HG02642 (cell line): ENCODE results near the gene KRTAP19-8.

Experiments
- ATAC-seq: cut with Tn5 transposase; IDR thresholded peaks from one replicate; pipeline ENCODE4 v1.9.1; 2021; ENCODE audit warnings: mild to moderate bottlenecking; ENCODE audit not compliant: unreplicated experiment, poor library complexity

KRTAP19-8 gene, protein sequence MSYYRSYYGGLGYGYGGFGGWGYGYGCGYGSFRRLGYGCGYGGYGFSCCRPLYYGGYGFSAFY

DNA sequence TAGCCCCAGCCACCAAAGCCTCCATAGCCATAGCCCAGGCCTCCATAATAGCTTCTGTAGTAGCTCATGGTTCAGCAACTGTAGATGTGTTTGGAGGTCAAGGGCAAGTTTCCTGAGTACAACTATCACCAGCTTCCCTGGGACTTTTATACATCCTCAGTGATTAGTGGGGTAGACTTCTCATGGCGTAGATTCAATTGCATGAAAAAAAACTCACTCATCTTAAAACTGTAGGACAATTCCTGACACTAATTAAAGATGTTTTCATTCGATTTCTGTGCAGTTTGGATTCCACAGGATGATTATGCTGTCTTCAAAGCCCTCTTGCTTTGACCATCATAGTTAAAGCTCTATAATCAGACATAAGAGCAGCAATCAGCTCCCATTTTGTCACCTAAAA is at the start of gene KRTAP19-8:
Gene KRTAP19-8, minus strand, starts transcription at position 101 of the 400 bp plus-strand sequence. Its CDS starts 33 bp downstream, at position 68.
- ATAC-seq: no peak

DNA sequence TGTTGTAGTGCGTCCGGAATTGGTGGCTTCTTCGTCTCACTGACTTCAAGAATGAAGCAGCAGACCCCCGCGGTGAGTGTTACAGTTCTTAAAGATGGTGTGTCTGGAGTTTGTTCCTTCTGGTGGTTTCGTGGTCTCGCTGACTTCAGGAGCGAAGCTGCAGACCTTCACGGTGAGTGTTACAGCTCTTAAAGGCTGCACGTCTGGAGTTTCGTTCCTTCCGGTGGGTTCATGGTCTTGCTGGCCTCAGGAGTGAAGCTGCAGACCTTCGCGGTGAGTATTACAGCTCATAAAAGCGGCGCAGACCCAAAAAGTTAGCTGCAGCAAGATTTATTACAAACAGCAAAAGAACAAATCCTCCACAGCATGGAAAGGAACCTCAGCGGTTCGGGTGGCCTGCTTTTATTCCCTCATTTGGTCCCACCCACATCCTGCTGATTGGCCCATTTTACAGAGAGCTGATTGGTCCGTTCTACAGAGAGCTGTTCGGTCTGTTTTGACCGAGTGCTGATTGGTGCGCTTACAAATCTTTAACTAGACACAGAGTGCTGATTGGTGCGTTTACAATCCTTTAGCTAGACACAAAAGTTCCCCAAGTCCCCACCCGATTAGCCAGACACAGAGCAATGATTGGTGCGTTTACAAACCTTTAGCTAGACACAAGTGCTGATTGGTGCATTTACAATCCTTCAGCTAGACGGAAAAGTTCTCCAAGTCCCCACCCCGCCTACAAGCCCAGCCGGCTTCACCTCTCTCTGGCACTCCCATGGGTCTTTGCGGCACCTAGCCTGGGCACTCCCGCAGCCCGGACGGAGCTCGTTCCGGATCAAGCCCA is 49.6 kb upstream of the KRTAP19-8 start:
- ATAC-seq: no peak

DNA sequence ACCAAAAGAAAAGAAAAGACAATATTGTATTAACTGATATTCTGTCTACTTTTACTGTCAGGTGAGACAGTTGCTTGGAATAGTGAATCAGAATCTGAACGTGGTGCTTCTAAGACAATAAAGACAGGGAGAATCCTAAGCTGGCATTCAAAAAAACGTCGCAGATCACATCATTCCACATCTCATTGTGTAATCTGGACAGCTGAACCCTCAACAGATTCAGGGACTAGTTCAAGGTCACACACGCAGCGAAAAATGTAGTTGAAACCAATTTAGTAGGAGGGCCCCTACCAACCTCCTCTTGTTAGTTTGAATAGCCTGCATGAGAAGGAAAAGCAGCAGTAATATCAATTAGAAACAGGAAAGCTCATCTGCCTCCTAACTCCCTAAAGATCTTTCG is 46.4 kb upstream of the KRTAP19-8 start:
- no peak for ATAC-seq

DNA sequence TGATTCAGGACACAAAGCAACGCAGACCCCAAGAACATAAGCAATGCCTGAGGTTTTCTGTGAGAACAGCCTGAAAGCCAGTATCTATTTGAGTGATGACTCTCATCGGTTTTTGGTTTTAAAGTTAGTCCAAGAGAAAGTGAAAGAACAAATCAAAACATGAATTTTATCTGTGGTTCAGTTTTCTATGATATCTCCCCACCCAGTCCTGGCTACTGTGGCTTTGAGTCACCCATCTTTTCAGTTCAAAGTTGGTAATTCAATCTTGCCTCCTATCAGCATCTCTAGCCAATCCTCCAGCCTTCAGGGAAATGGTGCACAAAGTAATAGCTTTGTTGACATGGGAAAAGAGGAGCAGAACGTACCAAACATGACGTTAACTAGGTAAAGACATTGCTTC is 40.5 kb upstream of the KRTAP19-8 start:
- ATAC-seq: peak; percentile 76

DNA sequence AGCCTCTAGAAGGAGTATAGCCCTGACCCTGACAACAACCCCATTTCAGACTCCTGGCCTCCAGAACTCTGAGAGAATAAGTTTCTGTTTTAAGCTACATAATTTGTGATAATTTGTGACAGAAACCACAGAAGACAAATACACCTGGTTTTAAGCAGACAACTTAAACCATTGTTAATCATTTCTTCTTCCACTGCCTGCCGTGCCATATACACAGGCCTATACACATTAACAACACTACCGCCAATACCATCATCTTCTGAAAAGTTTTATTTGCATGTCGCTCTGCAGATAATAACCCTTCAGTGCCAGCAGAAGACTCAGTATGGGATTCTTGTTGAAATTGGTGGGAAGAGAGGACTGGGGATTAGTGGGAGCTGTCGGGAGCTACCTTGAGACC is 39.9 kb upstream of the KRTAP19-8 start:
- ATAC-seq: peak; percentile 45

DNA sequence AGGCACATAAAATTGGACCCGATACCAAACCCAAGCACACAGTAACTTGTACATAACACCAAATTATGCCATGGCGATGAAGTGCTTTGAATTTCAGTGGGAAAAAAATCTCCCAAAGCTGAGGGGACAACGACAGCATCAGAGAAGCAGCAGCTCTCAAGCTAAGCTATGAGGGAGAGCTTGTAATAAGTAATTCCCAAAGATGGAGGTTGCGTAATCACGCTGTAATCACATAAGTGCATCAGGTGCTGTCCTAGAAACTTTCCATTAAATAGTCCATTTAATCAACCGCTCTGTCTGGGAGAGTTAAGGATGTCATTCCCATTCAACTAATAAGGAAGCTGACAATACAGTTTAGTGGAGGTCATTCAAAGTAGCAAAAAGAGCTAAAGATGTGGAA is 37.6 kb upstream of the KRTAP19-8 start:
- no peak for ATAC-seq

DNA sequence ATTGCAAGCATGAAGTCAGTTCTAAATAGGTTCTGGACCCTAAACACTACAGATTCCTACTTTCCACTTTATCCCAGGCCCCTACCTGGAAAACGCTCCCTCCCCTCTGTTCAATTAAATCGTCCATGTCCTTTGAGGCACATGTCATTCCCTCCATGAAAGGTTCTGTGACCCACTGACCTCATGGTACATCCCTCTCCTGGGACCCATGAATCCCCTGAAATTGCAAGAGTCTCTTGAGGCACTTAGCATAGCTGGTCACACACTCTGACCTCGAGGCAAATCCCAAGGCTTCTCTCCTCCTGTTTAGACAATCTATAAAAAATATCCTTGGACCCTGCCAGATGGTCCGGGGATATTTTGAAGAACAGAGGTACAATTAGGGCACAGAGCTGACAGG is 34.3 kb upstream of the KRTAP19-8 start:
- ATAC-seq: no peak

DNA sequence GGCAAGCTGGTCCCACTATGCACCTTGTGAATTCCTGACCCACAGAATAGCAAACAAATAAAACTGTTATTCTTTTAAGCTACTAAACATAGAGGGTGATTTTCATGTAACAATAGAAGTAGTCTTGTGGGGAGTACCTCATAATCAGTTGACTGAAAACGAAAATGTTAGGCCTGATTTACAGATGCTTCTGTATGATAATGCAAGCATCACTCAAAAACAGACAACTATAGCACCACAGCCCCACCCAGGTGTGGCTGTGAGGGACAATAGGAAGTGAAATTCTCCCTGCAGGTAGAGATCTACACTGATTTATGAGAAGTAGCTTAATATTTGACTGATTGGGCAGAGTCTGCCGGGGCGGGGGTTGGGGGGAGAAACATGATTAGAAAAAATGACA is 26.5 kb upstream of the KRTAP19-8 start:
- no peak for ATAC-seq

DNA sequence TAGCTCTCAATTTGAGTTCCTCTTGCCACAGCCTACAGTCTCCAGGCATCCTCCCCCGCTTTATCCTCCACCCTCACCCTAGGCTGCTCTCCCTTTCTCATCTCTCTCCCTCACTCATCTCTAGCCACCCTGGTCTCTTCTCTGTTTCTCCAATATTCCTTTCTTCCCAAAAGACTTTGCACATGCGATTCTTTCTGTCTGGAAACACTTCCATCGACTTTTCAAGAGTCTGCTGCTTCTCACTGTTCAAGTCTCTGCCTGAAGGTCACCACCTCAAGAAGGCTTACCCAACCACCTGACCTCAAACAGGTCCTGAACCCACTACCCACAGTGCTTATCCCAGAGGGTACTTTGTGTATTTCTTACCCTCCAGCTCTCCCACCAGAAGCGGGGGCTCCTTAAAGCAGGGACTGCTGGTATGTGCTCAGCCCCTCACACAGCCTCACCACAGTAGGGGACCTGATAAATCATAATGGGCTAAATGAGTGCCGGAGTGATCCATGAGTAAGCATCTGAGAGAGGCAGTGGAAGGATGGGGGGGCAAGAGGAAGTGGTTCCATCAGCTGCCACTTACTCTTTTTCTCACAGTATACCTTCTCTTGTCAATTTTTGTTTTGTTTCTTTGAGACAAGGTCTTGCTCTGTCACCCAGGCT is 14.3 kb upstream of the KRTAP19-8 start:
- no peak for ATAC-seq

DNA sequence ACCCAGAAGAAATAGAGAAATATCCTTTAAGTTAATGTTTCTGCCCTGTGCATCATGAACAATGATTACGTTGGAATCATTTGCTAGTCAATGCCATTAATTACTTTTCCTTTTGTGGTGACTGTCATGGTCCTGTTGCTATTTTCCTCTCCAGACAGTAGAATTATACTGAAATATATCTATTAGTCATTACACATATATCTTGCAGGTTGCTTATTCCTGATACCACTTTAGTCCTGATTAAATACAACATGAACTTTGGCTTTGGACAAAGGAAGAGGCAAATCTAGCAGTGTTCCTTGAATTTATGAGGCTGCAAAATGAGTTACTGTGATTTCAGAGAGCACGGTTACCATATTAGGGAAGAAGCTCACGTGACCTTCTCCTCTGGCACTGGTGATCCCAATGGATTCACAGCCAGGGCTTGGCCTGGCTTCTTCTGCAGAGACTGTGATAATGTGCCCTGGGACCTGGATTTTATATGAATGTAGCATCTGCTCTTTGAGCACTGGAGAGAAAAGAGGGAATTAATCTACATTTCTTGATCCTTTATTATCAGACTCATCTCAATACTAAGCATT is 12.4 kb upstream of the KRTAP19-8 start:
- ATAC-seq: no peak

DNA sequence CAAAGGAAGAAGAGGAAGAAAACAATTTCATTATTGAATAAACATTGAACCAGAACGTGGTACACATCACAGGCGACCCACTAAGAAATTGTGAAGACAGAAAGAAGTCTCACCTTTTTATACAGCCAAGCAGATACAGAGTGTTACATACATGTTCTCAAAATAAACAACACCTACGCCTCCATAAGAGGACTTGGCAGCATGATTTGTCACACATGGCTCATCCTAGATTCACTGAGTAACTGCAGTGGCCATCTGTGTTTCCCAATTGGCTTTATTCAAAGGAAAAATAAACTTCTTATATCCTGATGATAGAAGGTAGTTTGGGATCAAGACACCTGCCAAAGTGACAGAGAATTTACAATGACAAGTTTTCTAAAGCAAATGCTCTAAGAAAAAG is 7.6 kb upstream of the KRTAP19-8 start:
- ATAC-seq: no peak

DNA sequence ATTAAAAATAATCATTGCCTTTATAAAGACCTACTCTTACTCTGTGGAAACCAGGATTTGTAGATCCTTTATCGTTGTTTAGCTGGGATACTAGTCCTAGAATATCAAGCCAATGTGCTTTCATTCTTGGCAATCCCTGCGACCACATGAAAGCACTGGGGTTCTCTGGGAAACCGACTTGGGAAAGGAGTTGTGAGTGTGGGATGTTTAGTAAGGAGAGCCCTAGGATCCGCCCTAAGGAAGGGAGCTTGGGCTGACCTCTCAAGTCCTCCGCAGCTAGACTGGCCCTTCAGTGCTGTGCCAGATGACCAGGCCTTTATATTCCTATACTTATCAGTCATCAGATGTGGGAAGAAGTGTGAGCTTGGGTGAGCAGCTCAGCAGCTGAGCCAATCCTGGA is 5.2 kb upstream of the KRTAP19-8 start:
- no peak for ATAC-seq

DNA sequence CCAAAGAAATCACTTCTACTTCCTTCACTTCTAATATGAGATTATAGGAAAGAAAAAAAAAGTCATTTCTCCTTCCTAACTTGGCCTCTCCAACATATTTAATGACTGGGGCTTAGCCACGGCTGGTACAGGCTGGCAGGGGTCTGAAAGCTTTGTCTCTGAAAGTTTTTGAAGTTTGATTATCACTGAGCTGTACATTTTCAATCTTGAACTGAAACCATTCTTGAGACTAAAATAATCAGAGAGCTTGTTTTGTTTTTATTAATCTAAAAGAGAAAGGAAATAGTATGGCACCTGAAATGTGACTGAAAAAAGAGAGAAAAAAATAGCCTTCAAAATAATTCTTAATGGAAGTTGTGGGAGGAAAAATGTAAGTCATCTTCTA is 3.8 kb upstream of the KRTAP19-8 start:
- ATAC-seq: peak; percentile 34

DNA sequence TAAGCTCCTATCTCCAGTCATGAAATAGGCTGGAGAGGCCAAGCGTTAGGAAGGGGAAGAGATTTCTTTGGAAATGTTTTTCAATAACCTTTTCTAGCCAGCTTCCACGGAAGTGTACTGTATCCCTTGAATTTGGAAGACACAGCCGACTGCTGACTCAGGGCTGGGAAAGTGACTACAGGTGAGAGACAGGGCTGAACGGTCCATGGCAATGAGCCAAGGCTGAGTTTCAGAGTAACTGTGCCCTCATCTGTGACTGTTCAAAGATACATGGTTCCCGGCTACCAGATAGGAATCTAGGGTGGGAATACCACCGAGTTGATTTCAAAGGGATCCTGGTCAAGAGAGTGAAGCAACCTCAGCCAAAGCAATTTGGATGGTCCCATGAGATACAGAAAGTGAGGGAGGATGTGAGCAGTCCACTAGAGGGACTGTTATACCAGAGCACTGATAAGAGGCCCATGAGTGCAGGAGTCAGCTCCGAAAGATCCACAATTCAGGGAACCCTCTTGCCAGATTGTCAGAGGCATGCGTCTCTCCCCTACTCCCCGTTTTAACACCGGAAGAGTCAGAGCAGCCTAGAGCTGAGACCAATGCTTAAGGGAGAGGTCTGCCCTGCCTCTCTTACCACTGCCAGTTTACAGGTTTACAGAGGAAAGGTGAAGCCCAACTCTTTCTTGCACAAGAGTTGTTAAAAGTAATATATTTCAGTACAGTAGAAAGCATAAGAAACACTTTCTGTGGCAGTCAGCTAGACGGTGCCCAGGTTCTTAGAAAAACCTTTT is 3.2 kb upstream of the KRTAP19-8 start:
- peak; percentile 63 for ATAC-seq

DNA sequence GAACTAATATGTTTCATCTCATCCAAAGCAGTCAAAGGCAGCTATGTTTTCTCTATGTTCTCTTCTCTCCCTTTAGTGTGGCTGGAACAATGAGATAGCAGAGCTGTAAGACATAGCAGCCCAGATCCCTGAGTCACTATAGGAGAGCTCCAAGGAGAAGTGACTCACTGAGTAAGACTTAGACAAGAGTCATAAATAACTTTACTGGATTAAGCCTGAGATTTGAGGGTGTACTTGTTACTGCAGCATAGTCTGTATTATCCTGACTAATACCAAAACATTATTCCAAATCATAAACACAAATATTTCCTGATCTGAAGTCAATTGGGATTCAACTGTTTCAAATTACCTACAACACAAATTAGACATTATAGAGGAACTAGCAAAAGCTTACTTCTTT is 3.9 kb downstream of the KRTAP19-8 start:
- no peak for ATAC-seq

DNA sequence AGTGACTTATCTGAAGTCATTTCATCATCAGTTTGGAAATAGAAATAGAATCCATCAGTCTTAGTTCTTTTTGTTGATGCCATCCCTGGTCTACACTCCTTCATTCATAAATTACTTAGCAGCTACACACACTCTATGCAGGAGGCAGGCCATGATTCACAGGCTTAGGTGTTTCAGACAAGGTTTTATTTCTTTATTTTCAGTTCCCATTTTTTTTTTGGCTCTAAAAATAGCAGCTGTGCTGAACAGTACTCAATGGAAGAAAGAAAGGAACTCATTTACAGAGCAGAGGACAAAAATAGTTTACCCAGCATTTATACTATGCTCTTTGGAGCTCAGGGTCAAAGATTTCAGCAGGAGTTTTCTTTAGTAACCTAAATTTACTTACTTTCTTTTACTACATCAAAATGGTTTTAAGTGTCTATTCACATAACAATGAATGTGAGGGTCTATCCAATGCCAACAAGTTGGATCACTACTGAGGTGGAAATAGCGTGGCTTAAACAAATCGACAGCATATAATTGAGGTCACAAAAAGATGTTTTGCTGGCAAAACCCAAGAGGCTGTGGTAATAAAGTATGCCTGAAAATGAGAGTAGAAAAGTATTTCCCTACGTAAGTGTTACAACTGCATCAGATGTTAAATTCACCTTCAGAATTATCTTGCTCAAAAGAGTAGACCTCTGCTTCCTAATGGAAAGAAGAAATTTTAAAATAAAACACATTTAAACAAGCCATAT is 7.7 kb downstream of the KRTAP19-8 start:
- ATAC-seq: peak; percentile 88

DNA sequence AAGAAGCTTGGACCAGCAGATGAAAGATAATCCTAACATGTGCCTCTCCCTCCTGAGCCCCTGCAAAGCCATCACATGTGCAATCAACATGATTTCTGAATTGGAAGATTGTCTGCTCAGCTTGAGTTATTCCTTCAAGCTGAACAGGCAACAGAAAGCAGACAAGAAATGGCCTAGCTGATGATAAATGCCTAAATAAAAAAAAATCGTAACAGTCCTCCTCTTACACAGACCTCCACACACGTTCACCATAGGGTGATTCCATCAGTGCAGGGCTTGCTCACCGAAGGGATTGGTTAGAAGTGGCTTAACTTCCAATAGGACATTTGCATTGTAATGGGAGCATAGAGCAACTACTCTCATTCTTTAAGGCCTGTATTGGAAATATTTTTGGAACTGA is 14.6 kb downstream of the KRTAP19-8 start:
- ATAC-seq: no peak

DNA sequence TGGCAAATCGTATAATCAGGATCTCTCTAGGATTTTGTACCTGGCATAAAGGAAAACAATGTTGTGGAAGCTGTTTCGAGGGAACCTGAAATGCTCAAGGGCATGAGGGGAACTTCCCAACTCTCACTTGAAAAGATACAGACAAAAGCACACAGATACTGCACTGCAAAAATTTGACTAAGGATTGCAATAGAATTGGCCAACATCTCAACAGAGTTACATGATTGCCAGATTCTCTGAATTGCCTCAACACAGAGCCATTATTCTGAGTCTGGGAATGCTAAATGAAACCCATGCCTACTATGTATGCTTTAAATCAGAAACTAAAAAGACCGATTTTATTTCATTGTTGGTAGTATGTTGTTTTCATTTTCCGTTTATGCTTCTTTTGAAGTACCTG is 16.0 kb downstream of the KRTAP19-8 start:
- no peak for ATAC-seq

DNA sequence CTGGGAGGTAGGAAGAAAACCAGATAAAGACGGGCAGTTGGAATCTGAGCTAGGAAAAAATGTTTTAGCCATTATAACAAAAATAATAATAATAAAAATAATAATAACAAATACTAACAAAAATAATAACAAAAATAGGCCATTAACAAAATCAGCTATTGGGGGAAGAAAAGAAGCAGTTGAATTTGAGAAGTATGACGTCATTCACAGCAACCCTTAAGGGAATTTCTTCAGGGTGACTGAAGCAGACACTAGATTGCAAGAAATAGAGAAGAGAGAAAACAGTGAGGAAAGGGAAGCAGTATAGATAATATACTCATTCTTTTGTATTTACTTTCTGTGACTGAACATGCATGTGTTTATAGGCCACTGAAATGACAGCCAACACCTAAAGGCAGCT is 20.0 kb downstream of the KRTAP19-8 start:
- ATAC-seq: no peak

DNA sequence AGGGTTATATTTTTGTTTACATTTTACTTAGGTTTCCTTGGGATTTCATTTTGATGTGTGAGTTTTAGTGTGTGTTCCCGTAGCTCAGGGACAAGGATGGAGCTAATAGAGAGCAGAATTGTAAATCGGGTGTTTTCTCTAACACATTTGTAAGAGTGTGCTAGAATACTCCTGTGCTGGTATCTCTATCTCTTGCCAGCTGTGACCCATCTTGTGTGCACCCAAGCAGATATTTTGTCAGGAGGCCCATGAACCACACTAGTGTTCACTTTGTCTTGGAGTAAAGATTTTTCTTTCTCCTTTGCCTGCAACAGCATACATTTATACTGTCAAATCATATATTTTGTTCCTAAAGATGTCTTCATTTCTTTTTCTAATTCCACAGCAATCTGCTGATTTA is 23.4 kb downstream of the KRTAP19-8 start:
- no peak for ATAC-seq
